Right hindlimb (tissue), 1 donor: ENCODE data around the gene MAP4K1.
A peak's percentile ranks its signal among the peaks of the same experiment; 100 is the strongest.
"Not testable (repeated sequence)": the region's sequence is repeated elsewhere in the genome, so short reads cannot be mapped to it uniquely, and the experiment has no call there.

ENCODE experiments used
- DNase-seq: peaks from one replicate; pipeline ENCODE4 v3.0.0-alpha.2; 2018

The MAP4K1 gene

GRCh38 chr19:38619361-38620174 lies 1.8 kb upstream of the MAP4K1 start:
- DNase-seq: no peak

DNA sequence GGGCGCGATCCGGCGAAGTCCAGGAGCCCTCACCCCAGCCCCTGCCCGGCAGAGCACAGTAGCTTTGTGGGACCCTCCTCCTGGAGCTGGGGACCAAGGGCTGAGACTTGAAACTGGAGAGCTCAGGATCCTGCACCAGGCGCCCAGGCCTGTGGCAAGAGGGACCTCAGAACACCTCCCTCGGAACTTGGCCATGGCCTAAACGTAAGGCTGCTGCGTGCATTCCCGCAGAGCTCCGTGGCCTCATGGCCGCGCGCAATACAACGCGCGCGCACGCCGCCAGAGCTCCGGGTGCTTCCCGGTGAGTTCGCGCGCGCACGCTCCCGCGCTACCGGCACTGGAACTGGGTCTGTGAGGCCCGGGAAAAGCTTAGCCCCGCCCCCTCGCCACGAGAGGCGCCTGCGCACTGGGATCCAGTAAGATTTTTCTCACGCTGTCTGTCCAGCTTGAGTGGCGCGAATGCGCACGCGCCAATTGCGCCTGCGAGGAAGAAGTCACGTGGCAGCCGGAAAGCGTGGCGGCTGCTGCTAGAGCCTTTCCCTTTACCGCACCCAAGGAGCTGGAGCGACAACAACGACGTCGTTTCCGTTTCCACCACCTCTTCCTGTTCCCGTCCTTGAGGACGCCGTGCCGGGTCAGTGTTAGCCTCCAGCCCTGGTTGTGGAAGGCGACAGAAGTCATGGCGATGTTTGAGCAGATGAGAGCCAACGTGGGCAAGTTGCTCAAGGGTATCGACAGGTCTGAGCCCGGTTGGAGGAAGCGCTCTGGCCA lies 1.0 kb upstream of the MAP4K1 start, which contains the start of gene EIF3K:
Gene EIF3K, plus strand, starts transcription at position 599 of the 771 bp plus-strand sequence. Its CDS starts 81 bp downstream, at position 680.
- peak; percentile 99 for DNase-seq

DNA sequence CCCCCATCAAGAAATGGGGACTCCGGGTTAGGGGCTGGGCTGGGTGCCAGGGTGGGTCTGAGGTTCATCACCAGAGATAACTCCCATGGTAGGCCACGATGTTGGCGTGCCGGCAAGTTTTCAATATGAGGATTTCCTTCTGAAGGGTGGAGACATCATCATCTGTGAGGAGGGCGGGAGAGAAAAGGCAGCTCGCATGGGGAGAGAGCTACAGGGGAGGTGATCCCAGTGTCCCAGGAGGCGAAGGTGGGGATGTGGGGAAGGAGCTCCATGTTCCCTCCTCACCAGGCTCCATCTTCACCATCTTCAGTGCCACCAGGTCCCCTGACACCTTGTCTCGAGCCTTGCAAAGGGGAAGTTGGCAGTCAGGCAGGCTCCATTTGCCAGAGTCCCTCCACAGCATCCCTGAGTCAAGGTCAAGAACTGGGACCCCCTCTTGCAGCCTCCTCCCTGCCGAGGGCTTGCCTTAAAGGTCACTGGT lies 430 bp downstream of the MAP4K1 start:
- DNase-seq: no peak

GRCh38 chr19:38616265-38616664 lies 1.5 kb downstream of the MAP4K1 start:
- DNase-seq: no peak

DNA sequence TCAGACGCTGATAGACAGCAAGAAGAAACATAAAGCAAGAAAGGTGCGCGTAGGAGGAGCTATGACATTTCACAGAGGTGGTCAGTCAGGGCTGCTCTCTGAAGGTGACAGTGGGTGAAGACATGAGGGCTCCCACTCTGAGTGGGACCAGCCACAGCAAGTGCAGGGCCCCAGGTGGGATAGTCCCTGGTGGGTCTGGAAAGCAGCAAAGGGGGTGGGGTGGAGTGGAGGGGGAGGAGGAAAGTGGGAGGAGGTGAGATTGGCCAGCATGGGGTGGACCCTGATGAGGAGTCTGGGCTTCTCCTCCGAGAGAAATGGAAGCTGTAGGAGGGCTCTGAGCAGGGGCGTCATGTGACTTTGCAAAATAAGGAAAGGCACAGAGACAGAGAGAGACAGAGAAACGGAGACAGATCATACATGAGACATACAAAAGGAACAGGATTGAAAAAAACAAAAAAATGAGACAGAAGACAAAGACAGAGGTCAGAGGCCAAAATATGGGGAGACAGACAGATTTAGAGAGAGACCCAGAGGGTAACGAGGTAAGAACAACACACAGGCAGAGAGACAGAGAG lies 2.7 kb downstream of the MAP4K1 start:
- DNase-seq: no peak

DNA sequence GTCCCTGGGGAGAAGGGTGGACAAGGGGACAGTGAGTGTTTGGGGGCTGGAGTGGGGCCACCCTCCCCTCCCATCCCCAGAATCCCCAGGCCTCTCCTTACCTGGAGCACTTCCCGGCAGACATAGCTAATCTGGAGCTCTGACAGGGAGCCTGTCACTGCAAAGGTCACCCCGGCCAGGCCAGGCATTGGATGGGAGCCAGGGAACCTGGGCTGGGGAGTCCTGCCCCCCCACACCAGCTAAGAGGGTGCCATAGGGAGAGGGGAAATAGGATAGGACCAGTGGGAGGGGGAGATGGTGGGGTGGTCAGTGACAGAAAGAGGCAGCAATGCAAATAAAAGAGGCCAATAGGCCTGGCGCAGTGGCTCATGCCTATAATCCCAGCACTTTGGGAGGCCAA lies 3.5 kb downstream of the MAP4K1 start:
- no peak for DNase-seq

GRCh38 chr19:38606131-38606530 lies 11.6 kb downstream of the MAP4K1 start:
- no peak for DNase-seq

DNA sequence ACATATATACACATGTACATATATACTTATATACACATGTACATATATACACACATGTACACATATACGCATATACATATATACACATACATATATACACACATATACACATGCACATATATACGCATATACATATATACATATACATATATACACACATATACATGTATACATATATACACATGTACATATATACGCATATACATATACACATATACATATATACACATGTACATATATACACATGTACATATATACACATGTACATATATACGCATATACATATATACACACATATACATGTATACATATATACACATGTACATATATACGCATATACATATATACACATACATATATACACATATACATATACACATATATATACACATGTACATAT lies 14.9 kb downstream of the MAP4K1 start:
- not testable (repeated sequence) for DNase-seq

GRCh38 chr19:38599722-38600121 lies 18.0 kb downstream of the MAP4K1 start:
- DNase-seq: no peak

DNA sequence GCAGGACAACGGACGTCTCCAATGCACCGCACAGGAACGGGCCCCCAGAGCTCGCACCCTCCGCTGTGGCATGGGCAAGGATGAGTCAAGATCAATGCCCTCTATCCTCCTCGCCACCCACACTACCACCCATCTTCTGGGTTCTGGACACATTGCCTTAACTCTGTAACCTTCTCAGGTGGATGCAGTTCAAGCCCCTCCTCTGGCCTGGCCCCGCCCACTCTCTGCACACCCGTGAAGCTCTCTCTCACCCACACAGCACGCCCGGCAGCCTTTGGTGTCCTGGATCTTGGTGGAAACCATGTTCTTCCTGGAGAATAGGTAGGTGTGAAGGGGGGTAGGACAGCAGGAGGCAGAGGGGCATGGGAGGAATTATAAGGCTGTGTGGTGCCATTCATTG lies 20.7 kb downstream of the MAP4K1 start:
- DNase-seq: no peak

- DNase-seq: peak; percentile 49
These were observed 21.4 kb downstream of the MAP4K1 start for GRCh38 chr19:38596057-38596981.

GRCh38 chr19:38592940-38593339 lies 24.8 kb downstream of the MAP4K1 start:
- DNase-seq: no peak

DNA sequence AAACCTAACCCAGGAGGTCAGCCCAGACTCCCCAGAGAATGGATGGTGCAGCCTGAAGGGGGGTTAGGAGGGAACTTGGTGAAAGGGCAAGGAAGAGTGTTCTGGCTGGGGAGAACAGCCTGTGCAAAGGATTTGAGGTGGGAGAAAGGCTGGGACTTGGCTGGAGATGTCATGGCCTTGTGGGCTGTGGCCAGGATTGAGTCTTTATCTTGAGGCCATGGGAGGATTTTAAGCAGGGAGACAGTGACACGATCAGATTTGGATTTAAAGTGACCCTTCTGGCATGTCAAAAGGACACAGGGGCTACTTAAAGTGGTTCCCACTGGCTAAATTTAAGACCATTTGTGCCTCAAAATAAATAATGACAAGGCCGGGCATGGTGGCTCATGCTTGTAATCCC lies 29.7 kb downstream of the MAP4K1 start:
- no peak for DNase-seq

- no peak for DNase-seq
These were observed 30.2 kb downstream of the MAP4K1 start for GRCh38 chr19:38587562-38587961.

DNA sequence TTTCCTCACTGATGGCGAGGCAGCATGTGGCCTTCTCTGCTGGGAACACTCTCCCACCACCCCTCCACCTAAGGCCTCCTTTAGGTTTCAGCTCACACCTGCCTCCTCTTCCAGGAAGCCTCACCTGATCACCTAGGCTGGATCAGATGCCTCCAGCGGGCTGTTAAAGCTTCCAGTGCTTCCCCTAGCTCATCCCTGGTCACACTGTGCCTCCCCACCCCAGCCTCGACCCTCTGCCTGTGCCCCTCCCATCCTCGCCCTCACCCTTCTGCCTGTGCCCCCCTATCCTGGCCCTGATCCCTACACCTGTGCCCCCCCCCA lies 33.8 kb downstream of the MAP4K1 start:
- DNase-seq: no peak

DNA sequence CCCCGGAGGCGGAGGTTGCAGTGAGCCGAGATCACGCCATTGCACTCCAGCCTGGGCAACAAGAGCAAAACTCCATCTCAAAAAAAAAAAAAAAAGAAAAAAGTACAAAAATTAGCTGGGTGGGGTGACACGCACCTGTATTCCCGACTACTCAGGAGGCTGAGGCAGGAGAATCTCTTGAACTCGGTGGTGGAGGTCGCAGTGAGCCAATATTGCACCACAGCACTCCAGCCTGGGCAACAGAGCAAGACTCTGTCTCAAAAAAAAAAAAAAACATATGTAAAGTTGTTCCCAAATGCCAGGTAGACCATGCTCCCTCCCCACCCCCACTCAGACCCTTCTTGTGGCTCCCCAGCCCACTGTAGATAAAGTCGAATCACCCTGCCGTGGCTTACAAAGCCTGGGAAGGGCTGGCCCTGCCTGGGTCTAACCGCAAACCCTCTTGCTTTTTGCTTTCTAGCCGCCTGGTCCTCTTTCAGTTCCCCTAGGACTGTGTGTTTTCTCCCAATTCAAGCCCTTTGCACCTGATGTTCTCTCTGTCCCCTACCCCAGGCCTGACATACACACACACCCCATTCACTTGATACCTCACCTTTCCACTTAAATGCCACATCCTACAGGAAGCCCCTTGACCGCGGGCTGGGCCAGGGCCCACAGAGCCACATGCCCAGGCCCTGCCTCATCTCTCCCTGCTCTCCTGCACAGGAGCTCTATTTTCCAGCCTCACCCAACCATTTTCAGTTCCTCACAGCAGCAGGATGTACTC lies 34.4 kb downstream of the MAP4K1 start:
- DNase-seq: no peak

- no peak for DNase-seq
These were observed 37.7 kb downstream of the MAP4K1 start for GRCh38 chr19:38580080-38580479.

- DNase-seq: not testable (repeated sequence)
These were observed 38.4 kb downstream of the MAP4K1 start for GRCh38 chr19:38579304-38579703.

DNA sequence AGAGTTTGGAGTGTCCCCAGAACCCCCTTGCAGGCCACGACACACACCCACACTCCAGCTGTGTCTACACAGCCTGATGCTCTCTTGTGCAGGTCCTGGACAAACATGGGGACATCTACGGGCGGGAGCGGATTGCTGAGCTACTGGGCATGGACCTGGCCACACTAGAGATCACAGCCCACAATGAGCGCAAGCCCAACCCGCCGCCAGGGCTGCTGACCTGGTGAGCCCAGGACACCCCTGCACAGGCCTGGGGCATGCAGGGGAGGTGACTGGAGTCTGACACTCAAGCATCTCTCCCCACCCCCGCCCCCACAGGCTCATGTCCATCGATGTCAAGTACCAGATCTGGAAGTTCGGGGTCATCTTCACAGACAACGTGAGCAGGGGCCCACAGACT lies 39.9 kb downstream of the MAP4K1 start:
- no peak for DNase-seq

DNA sequence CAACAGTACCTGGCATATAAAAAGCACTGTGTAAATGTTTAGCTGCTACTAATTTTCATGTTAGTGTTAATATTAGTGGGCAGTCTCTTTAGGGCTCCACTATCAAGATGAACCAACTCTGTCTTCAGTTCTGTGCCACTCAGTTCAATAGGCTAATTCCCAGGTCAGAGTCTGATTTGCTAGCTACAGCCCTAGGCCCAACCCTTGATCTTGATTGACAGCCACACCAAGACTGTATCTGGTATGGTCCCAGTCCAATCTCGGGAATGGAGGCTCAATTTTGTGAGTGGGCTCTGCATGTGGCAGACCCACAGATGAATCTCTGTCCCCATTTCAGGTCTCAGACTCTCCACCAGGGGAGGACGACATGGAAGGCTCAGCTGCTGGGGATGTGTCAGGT lies 46.1 kb downstream of the MAP4K1 start:
- DNase-seq: no peak

GRCh38 chr19:38569368-38569983 lies 48.3 kb downstream of the MAP4K1 start:
- DNase-seq: no peak
